IMR-90 (cell line): Measurements from ENCODE around the gene PODXL. TPM values are rescaled to one million over a fixed set of nuclear protein-coding genes. Genes with fewer than 3 reads are reported as not detected.

ENCODE experiments used
- ATAC-seq: fragments of 200-7000 bp; cut with Tn5 transposase; 2 replicates; pipeline ENCODE4 v1.9.1; 2020; ENCODE audit warnings: low read depth, mild to moderate bottlenecking, moderate library complexity
- BruUV-seq: library from RNA; stranded (reverse); fragments of 400-500 nt; replicated peaks from 2 replicates; lab custom pipeline; 2021; lab: Mats Ljungman, UMichigan
- CTCF ChIA-PET: fragments of 300-600 bp; formaldehyde crosslinking; extraction: SDS; loops from one replicate; lab custom pipeline; 2021; ENCODE audit warnings: antibody characterized with exemption; lab: Yijun Ruan, JAX
- POLR2A ChIA-PET: fragments of 300-600 bp; sonication (Branson Sonifier 250); formaldehyde crosslinking; loops from one replicate; lab custom pipeline; 2022; ENCODE audit warnings: antibody characterized with exemption; ENCODE audit not compliant: unreplicated experiment; lab: Charles Lee
- DNase-seq: peaks from one replicate; pipeline ENCODE4 v3.0.0; 2013
- H2AFZ ChIP-seq: replicated peaks from 2 replicates; pipeline ENCODE3; 2013; ENCODE audit warnings: low read length, mild to moderate bottlenecking; ENCODE audit not compliant: poor library complexity
- H2AK5ac ChIP-seq: 2 replicates; pipeline ENCODE4 v1.6.1; 2013; ENCODE audit warnings: low read depth, low read length, inconsistent platforms
- H2AK9ac ChIP-seq: replicated peaks from 2 replicates; pipeline ENCODE3; 2013; ENCODE audit warnings: mild to moderate bottlenecking, low read depth, low read length, moderate library complexity; ENCODE audit not compliant: poor library complexity
- H2BK120ac ChIP-seq: 2 replicates; pipeline ENCODE4 v1.6.1; 2013; ENCODE audit warnings: low read depth, low read length, inconsistent platforms
- H2BK15ac ChIP-seq: 3 replicates; pipeline ENCODE4 v1.6.1; 2013; ENCODE audit warnings: low read depth, low read length, inconsistent platforms
- H2BK20ac ChIP-seq: 2 replicates; pipeline ENCODE4 v1.6.1; 2013; ENCODE audit warnings: low read depth, mild to moderate bottlenecking, inconsistent platforms, low read length, moderate library complexity
- H2BK5ac ChIP-seq: 2 replicates; pipeline ENCODE4 v1.6.1; 2013; ENCODE audit warnings: mild to moderate bottlenecking, low read depth, low read length, inconsistent platforms; ENCODE audit not compliant: poor library complexity, severe bottlenecking
- H3K14ac ChIP-seq: replicated peaks from 2 replicates; pipeline ENCODE4 v1.6.1; 2013; ENCODE audit warnings: low read depth, low read length, inconsistent platforms
- H3K18ac ChIP-seq: 2 replicates; pipeline ENCODE4 v1.6.1; 2013; ENCODE audit warnings: low read depth, low read length, control low read depth
- H3K23ac ChIP-seq: 2 replicates; pipeline ENCODE4 v1.6.1; 2013; ENCODE audit warnings: low read depth, low read length, inconsistent platforms
- H3K27ac ChIP-seq: 2 replicates; pipeline ENCODE4 v1.5.1; 2013; ENCODE audit warnings: mild to moderate bottlenecking, control low read depth, low read length; ENCODE audit not compliant: insufficient read depth
- H3K27me3 ChIP-seq: 2 replicates; pipeline ENCODE4 v1.6.1; 2013; ENCODE audit warnings: low read length; ENCODE audit not compliant: control insufficient read depth, insufficient read depth
- H3K36me3 ChIP-seq: 2 replicates; pipeline ENCODE4 v1.6.1; 2013; ENCODE audit warnings: low read length, mixed read lengths; ENCODE audit not compliant: control insufficient read depth, insufficient read depth
- H3K4ac ChIP-seq: 2 replicates; pipeline ENCODE4 v1.6.1; 2013; ENCODE audit warnings: low read depth, low read length, inconsistent platforms
- H3K4me1 ChIP-seq: 2 replicates; pipeline ENCODE4 v1.6.1; 2013; ENCODE audit warnings: low read length, mixed read lengths; ENCODE audit not compliant: control insufficient read depth, insufficient read depth
- H3K4me2 ChIP-seq: 2 replicates; pipeline ENCODE4 v1.6.1; 2013; ENCODE audit warnings: low read depth, mild to moderate bottlenecking, control low read depth, low read length, moderate library complexity
- H3K4me3 ChIP-seq: 2 replicates; pipeline ENCODE4 v1.5.1; 2013; ENCODE audit warnings: low read depth, mild to moderate bottlenecking, control low read depth, low read length, moderate library complexity; ENCODE audit not compliant: insufficient read depth
- H3K56ac ChIP-seq: 2 replicates; pipeline ENCODE4 v1.6.1; 2013; ENCODE audit warnings: low read length, inconsistent platforms; ENCODE audit not compliant: insufficient read depth; ENCODE audit errors: extremely low read depth
- H3K79me1 ChIP-seq, 2 experiments: 2 replicates each; pipeline ENCODE4 v1.6.1; 2013; ENCODE audit warnings: low read length in 2 of 2, inconsistent platforms in 1 of 2, low read depth in 1 of 2
- H3K9ac ChIP-seq: 2 replicates; pipeline ENCODE4 v1.6.1; 2013; ENCODE audit warnings: low read depth, low read length, control low read depth
- H3K9me1 ChIP-seq: 2 replicates; pipeline ENCODE4 v1.6.1; 2013; ENCODE audit warnings: low read length, inconsistent platforms; ENCODE audit not compliant: insufficient read depth
- H3K9me3 ChIP-seq: 2 replicates; pipeline ENCODE4 v1.6.1; 2013; ENCODE audit warnings: low read length; ENCODE audit not compliant: control insufficient read depth, insufficient read depth
- H4K20me1 ChIP-seq: 2 replicates; pipeline ENCODE4 v1.6.1; 2013; ENCODE audit warnings: low read length, inconsistent platforms; ENCODE audit not compliant: insufficient read depth
- H4K5ac ChIP-seq: 2 replicates; pipeline ENCODE4 v1.6.1; 2013; ENCODE audit warnings: mild to moderate bottlenecking, low read depth, low read length, control low read depth
- H4K8ac ChIP-seq, 2 experiments: 2 replicates each; pipeline ENCODE4 v1.6.1; 2013; ENCODE audit warnings: low read depth in 2 of 2, low read length in 2 of 2, control low read depth in 1 of 2, inconsistent platforms in 1 of 2
- H4K91ac ChIP-seq: 2 replicates; pipeline ENCODE4 v1.6.1; 2013; ENCODE audit warnings: low read depth, low read length, inconsistent platforms; ENCODE audit not compliant: insufficient read depth
- BHLHE40 ChIP-seq: fragments of 150-350 bp; IDR thresholded peaks from 2 replicates; pipeline ENCODE4 v1.6.1; 2016; ENCODE audit warnings: mild to moderate bottlenecking, low read depth, low read length
- FOS ChIP-seq: fragments of 150-350 bp; IDR thresholded peaks from 2 replicates; pipeline ENCODE4 v1.6.1; 2016; ENCODE audit warnings: low read depth, low read length
- MAFK ChIP-seq: IDR thresholded peaks from 2 replicates; pipeline ENCODE4 v1.6.1; 2012; ENCODE audit warnings: low read depth, low read length, improper control_type of control experiment
- MAZ ChIP-seq: IDR thresholded peaks from 2 replicates; pipeline ENCODE4 v1.6.1; 2012; ENCODE audit warnings: low read depth, mild to moderate bottlenecking, low read length, improper control_type of control experiment, moderate library complexity, borderline replicate concordance
- MXI1 ChIP-seq: IDR thresholded peaks from 2 replicates; pipeline ENCODE4 v1.6.1; 2012; ENCODE audit warnings: low read depth, mild to moderate bottlenecking, low read length, moderate library complexity, borderline replicate concordance
- RAD21 ChIP-seq: IDR thresholded peaks from 2 replicates; pipeline ENCODE4 v1.6.1; 2012; ENCODE audit warnings: low read length, improper control_type of control experiment
- SMC3 ChIP-seq: fragments of 150-350 bp; IDR thresholded peaks from 2 replicates; pipeline ENCODE4 v1.6.1; 2016; ENCODE audit warnings: low read depth, mild to moderate bottlenecking, antibody characterized with exemption, low read length, moderate library complexity
- WGBS, 2 experiments: methylation state at CpG; one replicate each; pipeline versions ENCODE4 v1.1.5 to v1.1.7; 2013; ENCODE audit warnings: missing lambda C conversion rate in 2 of 2; ENCODE audit not compliant: insufficient read length in 1 of 2; ENCODE audit errors: extremely low coverage in 2 of 2; 5-methylcytosine and 5-hydroxymethylcytosine counted together
- dilution Hi-C: fragments of 300-500 bp; cut with HindIII; formaldehyde crosslinking; loops from one replicate; pipeline ENCODE4 v1.14.3; 2018; ENCODE audit warnings: low sequenced_read_pairs; ENCODE audit not compliant: unreplicated experiment
- in situ Hi-C: fragments of 300-500 bp; cut with MboI; formaldehyde crosslinking; loops from 3 replicates; pipeline ENCODE4 v1.14.3; 2019; ENCODE audit warnings: low sequenced_read_pairs, inconsistent platforms, mixed read lengths
- intact Hi-C: fragments of 100-400 bp; cut with micrococcal nuclease; formaldehyde crosslinking; loops from 2 replicates; pipeline ENCODE4 v1.10.0; 2022
- polyA plus RNA-seq, 3 experiments: library from polyadenylated mRNA; depleted of rRNA; stranded (reverse); fragments of >200 nt; gene quantifications; 2 replicates each; pipeline ENCODE4 v1.2.3, GENCODE V29; 2012; ENCODE audit warnings: low replicate concordance in 1 of 3
- total RNA-seq: library from RNA; depleted of rRNA; stranded (reverse); fragments of >200 nt; gene quantifications from 2 replicates; pipeline ENCODE4 v1.2.3, GENCODE V29; 2012

The PODXL gene
- total and polyA plus RNA-seq, 2 of the 4 experiments (the other 2 are of a cell fraction), result 1.3 to 3.8 TPM

GRCh38 chr7:131467788-131468187 is 88.6 kb downstream of the PODXL start:
- Histone ChIP-seq H3K4me1 (no peaks in the 10 kb centered on the region), H3K27ac (no peak overlapping the region), H4K8ac (no peak overlapping the region), H2AK9ac (no peak overlapping the region), H3K79me1 (peaks cover 4% of the 10 kb centered on the region in 2 experiments; a peak in 2 of 4 replicates), H2AFZ (no peak overlapping the region), H4K91ac (no peak overlapping the region), H4K20me1 (no peaks in the 10 kb centered on the region), H3K18ac (no peak overlapping the region), H3K9ac (no peak overlapping the region), H3K9me3 (no peaks in the 10 kb centered on the region), H3K36me3 (peaks cover 30% of the 10 kb centered on the region), H3K4me3 (no peak overlapping the region), H3K4me2 (no peak overlapping the region), H3K23ac (no peak overlapping the region), H2AK5ac (no peak overlapping the region), H3K27me3 (no peaks in the 10 kb centered on the region), H2BK15ac (no peak overlapping the region), H3K14ac (no peak overlapping the region), H4K5ac (no peak overlapping the region), H3K9me1 (no peaks in the 10 kb centered on the region), H2BK120ac (no peak overlapping the region), H2BK20ac (no peak overlapping the region), H3K56ac (no peak overlapping the region), H2BK5ac (no peak overlapping the region), H3K4ac (no peak overlapping the region)
- no peak for ATAC-seq
- intact Hi-C loops (no loop called here), in situ Hi-C loops (no loop called here), dilution Hi-C loops (no loop called here)
- no TSS peak for BruUV-seq
- ChIA-PET POLR2A (no interaction called here), CTCF (no interaction called here)
- WGBS, 2 experiments, result 100% methylated on average over 2 of the region's 5 CpGs; no CpG with 5 or more reads in 1 of the 2 experiments
- no peak for DNase-seq
- no peak for TF ChIP-seq BHLHE40
- no peak for TF ChIP-seq FOS
- no peak for TF ChIP-seq MAZ
- no peak for TF ChIP-seq MAFK
- no peak for TF ChIP-seq RAD21
- no peak for TF ChIP-seq MXI1
- no peak for TF ChIP-seq SMC3
